ENCODE measurements around the gene TTC19.

- no peak for TF ChIP-seq TAF1 (conservative IDR thresholded peaks at IDR 0.05)
- TF ChIP-seq SP1 (IDR thresholded peaks at IDR 0.05), result no peak
- TF ChIP-seq CTCF (IDR thresholded peaks at IDR 0.05; ENCODE audit: low read depth, low read length, missing input control), result no peak
These were observed 577 bp downstream of the TTC19 start for GRCh38 chr17:15999974-16000827.

Measured in liver (tissue), 3 donors.